HepG2 (cell line): Measurements from ENCODE around the gene BACE1-AS. TPM values are rescaled to one million over a fixed set of nuclear protein-coding genes. Genes with fewer than 3 reads are reported as not detected.

Experiments
- CREB1 ChIP-seq, 2 experiments: fragments of 450-650 bp in 1 of 2; IDR thresholded peaks; 2 replicates each; pipeline ENCODE4 v1.6.1; 2016 to 2017; ENCODE audit warnings: control low read depth in 1 of 2, mild to moderate bottlenecking in 1 of 2, missing compliant biosample characterization in 1 of 2, missing genetic modification characterization in 1 of 2
- DMAP1 ChIP-seq: IDR thresholded peaks from 2 replicates; pipeline ENCODE4 v1.6.1; 2016
- EP300 ChIP-seq, 3 experiments: sonication (generic) in 1 of 3; formaldehyde crosslinking in 1 of 3; IDR thresholded peaks; 2 replicates each; pipeline versions ENCODE4 v1.5.1 to v1.6.1; 2011 to 2020; ENCODE audit warnings: low read depth in 2 of 3, low read length in 2 of 3, borderline replicate concordance in 1 of 3, improper control_type of control experiment in 1 of 3, mild to moderate bottlenecking in 1 of 3, missing genetic modification reagents in 1 of 3, moderate library complexity in 1 of 3
- GATAD1 ChIP-seq: IDR thresholded peaks from 2 replicates; pipeline ENCODE4 v1.6.1; 2016; ENCODE audit warnings: missing genetic modification reagents, missing compliant biosample characterization
- HNRNPK ChIP-seq: fragments of 200-400 bp; formaldehyde crosslinking; IDR thresholded peaks from 2 replicates; pipeline ENCODE4 v1.6.1; 2018; ENCODE audit warnings: low read length, low read depth, moderate library complexity, mild to moderate bottlenecking; ENCODE audit not compliant: poor library complexity, severe bottlenecking
- LCORL ChIP-seq, 2 experiments: fragments of 450-650 bp in 1 of 2; sonication (generic) in 1 of 2; formaldehyde crosslinking in 1 of 2; IDR thresholded peaks; 2 replicates each; pipeline versions ENCODE4 v1.5.0 to v1.6.1; 2017 to 2020; ENCODE audit warnings: antibody characterized with exemption in 1 of 2, missing genetic modification reagents in 1 of 2
- MAZ ChIP-seq, 2 experiments: sonication (generic) in 1 of 2; formaldehyde crosslinking in 1 of 2; IDR thresholded peaks; 2 replicates each; pipeline versions ENCODE4 v1.5.0 to v1.6.1; 2012 to 2020; ENCODE audit warnings: low read depth in 2 of 2, mild to moderate bottlenecking in 2 of 2, borderline replicate concordance in 1 of 2, improper control_type of control experiment in 1 of 2, low read length in 1 of 2, missing genetic modification reagents in 1 of 2, moderate library complexity in 1 of 2
- MXI1 ChIP-seq: IDR thresholded peaks from 3 replicates; pipeline ENCODE4 v1.6.1; 2012; ENCODE audit warnings: low read depth, low read length, inconsistent platforms, borderline replicate concordance
- NR2F6 ChIP-seq, 2 experiments: IDR thresholded peaks; 2 replicates each; pipeline ENCODE4 v1.6.1; 2016; ENCODE audit warnings: antibody characterized with exemption in 1 of 2, mild to moderate bottlenecking in 1 of 2
- POLR2G ChIP-seq: fragments of 200-400 bp; formaldehyde crosslinking; IDR thresholded peaks from 2 replicates; pipeline ENCODE4 v1.6.1; 2018; ENCODE audit warnings: mild to moderate bottlenecking, low read depth, low read length, moderate library complexity
- RBFOX2 ChIP-seq: fragments of 200-400 bp; formaldehyde crosslinking; IDR thresholded peaks from 2 replicates; pipeline ENCODE4 v1.6.1; 2017; ENCODE audit warnings: low read depth, mild to moderate bottlenecking, low read length
- SMAD1 ChIP-seq: sonication (generic); formaldehyde crosslinking; IDR thresholded peaks from 2 replicates; pipeline ENCODE4 v1.4.0; 2020; ENCODE audit warnings: missing genetic modification reagents, low read depth, mild to moderate bottlenecking, borderline replicate concordance
- STAT5B ChIP-seq: sonication (generic); formaldehyde crosslinking; IDR thresholded peaks from 2 replicates; pipeline ENCODE4 v1.4.0; 2020; ENCODE audit warnings: missing genetic modification reagents
- TEAD2 ChIP-seq: sonication (generic); formaldehyde crosslinking; IDR thresholded peaks from 2 replicates; pipeline ENCODE4 v1.9.0; 2021; ENCODE audit warnings: missing genetic modification reagents
- ZNF136 ChIP-seq: sonication (generic); formaldehyde crosslinking; IDR thresholded peaks from 2 replicates; pipeline ENCODE4 v1.8.1; 2022; ENCODE audit warnings: low read depth, mild to moderate bottlenecking, moderate library complexity, missing genetic modification reagents
- ZNF501 ChIP-seq: sonication (generic); formaldehyde crosslinking; IDR thresholded peaks from 2 replicates; pipeline ENCODE4 v1.5.1; 2020; ENCODE audit warnings: mild to moderate bottlenecking, moderate library complexity, missing genetic modification reagents
- ZNF558 ChIP-seq: sonication (generic); formaldehyde crosslinking; IDR thresholded peaks from 2 replicates; pipeline ENCODE4 v1.9.0; 2022; ENCODE audit warnings: mild to moderate bottlenecking, missing genetic modification reagents, borderline replicate concordance
- polyA plus RNA-seq, 8 experiments: library from polyadenylated mRNA; depleted of rRNA in 3 of 8; stranded (reverse) in 7 of 8; unstranded in 1 of 8; fragments of >200 nt; fragmentation: Illumina TruSeq in 4 of 8; extraction: Trizol in 4 of 8; gene quantifications; 2 replicates each; pipeline versions ENCODE4 v1.2.1 to v1.2.3, GENCODE V29; 2011 to 2016; ENCODE audit warnings: low read depth in 4 of 8, missing spikeins in 1 of 8, mixed read lengths in 1 of 8; ENCODE audit not compliant: insufficient read depth in 1 of 8
- total RNA-seq, 5 experiments: library from RNA; depleted of rRNA; stranded (reverse); fragments of >200 nt; fragmentation: Illumina TruSeq; extraction: Trizol; gene quantifications; 2 replicates each; pipeline ENCODE4 v1.2.3, GENCODE V29; 2016; ENCODE audit warnings: low read depth in 1 of 5
- TF ChIP-seq, protein P1 (sequence below): sonication (generic); formaldehyde crosslinking; IDR thresholded peaks from 2 replicates; pipeline ENCODE4 v1.5.1; 2020; ENCODE audit warnings: missing genetic modification reagents, mild to moderate bottlenecking, borderline replicate concordance
- TF ChIP-seq, protein P2 (sequence below): IDR thresholded peaks from 2 replicates; pipeline ENCODE4 v1.6.1; 2016; ENCODE audit warnings: missing genetic modification reagents, missing compliant biosample characterization
- TF ChIP-seq, protein P3 (sequence below): sonication (generic); formaldehyde crosslinking; IDR thresholded peaks from 2 replicates; pipeline ENCODE4 v1.4.0; 2020; ENCODE audit warnings: missing genetic modification reagents

The BACE1-AS gene
- total and polyA plus RNA-seq, 2 of the 13 experiments (the other 11 are each of a cell fraction or from before 2014, with no cell fraction given) = 2.0 to 3.9 TPM

DNA sequence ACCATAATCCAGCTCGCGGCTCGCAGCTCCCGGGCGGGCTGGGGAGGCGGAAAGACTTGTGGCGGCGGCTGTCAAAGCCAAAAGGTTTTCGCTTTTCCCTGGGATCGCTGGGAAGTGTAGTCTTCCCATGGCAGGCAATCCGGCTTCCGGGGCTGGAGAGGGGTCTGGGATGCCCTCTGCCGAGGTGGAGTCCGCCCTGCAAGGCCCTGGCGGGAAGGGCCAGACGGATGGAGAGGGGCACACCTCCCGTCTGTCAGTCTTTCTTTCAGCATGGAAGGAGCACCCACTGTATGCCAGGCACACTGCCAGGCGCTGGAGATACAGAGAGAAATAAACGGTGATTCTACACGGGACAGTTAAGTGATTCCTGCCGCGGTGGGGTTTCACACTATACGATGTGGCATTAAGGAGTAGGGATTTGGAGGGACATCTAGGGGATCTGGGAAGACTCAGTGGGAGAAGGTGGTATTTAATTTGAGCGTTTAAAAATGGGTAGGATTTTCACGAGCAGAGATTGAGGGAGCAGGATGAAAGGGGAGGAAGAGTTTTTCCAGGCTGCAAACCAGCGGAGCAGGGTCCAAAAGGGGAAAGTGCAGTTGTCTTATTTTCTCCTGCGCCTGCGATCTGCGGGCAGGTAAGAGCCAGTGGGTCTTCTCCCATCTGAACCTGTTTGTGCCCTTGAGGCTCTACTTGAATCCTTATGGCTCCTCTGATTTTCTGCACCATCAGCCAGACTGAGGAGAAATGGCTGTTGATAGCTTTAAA, 25.2 kb downstream of the BACE1-AS start, which contains the start of gene BACE1 (continued):
- TF ChIP-seq, protein P1, sequence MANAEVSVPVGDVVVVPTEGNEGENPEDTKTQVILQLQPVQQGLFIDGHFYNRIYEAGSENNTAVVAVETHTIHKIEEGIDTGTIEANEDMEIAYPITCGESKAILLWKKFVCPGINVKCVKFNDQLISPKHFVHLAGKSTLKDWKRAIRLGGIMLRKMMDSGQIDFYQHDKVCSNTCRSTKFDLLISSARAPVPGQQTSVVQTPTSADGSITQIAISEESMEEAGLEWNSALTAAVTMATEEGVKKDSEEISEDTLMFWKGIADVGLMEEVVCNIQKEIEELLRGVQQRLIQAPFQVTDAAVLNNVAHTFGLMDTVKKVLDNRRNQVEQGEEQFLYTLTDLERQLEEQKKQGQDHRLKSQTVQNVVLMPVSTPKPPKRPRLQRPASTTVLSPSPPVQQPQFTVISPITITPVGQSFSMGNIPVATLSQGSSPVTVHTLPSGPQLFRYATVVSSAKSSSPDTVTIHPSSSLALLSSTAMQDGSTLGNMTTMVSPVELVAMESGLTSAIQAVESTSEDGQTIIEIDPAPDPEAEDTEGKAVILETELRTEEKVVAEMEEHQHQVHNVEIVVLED (CRISPR knock-in tag) = peak; percentile 65; the same call in 1 of the 2 replicates
- TF ChIP-seq, protein P2, sequence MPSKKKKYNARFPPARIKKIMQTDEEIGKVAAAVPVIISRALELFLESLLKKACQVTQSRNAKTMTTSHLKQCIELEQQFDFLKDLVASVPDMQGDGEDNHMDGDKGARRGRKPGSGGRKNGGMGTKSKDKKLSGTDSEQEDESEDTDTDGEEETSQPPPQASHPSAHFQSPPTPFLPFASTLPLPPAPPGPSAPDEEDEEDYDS = peak; percentile 82
- TF ChIP-seq, protein P3, sequence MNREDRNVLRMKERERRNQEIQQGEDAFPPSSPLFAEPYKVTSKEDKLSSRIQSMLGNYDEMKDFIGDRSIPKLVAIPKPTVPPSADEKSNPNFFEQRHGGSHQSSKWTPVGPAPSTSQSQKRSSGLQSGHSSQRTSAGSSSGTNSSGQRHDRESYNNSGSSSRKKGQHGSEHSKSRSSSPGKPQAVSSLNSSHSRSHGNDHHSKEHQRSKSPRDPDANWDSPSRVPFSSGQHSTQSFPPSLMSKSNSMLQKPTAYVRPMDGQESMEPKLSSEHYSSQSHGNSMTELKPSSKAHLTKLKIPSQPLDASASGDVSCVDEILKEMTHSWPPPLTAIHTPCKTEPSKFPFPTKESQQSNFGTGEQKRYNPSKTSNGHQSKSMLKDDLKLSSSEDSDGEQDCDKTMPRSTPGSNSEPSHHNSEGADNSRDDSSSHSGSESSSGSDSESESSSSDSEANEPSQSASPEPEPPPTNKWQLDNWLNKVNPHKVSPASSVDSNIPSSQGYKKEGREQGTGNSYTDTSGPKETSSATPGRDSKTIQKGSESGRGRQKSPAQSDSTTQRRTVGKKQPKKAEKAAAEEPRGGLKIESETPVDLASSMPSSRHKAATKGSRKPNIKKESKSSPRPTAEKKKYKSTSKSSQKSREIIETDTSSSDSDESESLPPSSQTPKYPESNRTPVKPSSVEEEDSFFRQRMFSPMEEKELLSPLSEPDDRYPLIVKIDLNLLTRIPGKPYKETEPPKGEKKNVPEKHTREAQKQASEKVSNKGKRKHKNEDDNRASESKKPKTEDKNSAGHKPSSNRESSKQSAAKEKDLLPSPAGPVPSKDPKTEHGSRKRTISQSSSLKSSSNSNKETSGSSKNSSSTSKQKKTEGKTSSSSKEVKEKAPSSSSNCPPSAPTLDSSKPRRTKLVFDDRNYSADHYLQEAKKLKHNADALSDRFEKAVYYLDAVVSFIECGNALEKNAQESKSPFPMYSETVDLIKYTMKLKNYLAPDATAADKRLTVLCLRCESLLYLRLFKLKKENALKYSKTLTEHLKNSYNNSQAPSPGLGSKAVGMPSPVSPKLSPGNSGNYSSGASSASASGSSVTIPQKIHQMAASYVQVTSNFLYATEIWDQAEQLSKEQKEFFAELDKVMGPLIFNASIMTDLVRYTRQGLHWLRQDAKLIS (CRISPR knock-in tag) = no peak
- TF ChIP-seq POLR2G (peak; percentile 44), LCORL (IDR thresholded peaks at IDR 0.05) (no peak), LCORL (CRISPR knock-in tag; IDR thresholded peaks at IDR 0.05) (peak; percentile 84), RBFOX2 (0 out of 2 replicates have a peak, but pooled peaks have one; percentile 33), ZNF558 (CRISPR knock-in tag) (no peak), HNRNPK (no peak), DMAP1 (0 out of 2 replicates have a peak, but pooled peaks have one; percentile 17), EP300 (IDR thresholded peaks at IDR 0.05; ENCODE audit: low read depth in 2 of 2, low read length in 2 of 2) (no peak), EP300 (CRISPR knock-in tag; IDR thresholded peaks at IDR 0.05; ENCODE audit: borderline replicate concordance) (no peak), STAT5B (CRISPR knock-in tag) (0 out of 2 replicates have a peak, but pooled peaks have one; percentile 50), MAZ (IDR thresholded peaks at IDR 0.05; ENCODE audit: borderline replicate concordance, low read depth, low read length) (no peak), MAZ (CRISPR knock-in tag; IDR thresholded peaks at IDR 0.05; ENCODE audit: low read depth) (peak; percentile 51; the same call in 1 of the 2 replicates), NR2F6 (IDR thresholded peaks at IDR 0.05) (no peak), NR2F6 (CRISPR knock-in tag; IDR thresholded peaks at IDR 0.05) (peak; percentile 38; the same call in 1 of the 2 replicates), CREB1 (IDR thresholded peaks at IDR 0.05) (no peak), CREB1 (CRISPR knock-in tag; IDR thresholded peaks at IDR 0.05) (peak; percentile 60; the same call in 1 of the 2 replicates), TEAD2 (CRISPR knock-in tag) (no peak), MXI1 (peak; percentile 71; the same call in 2 of the 3 replicates), GATAD1 (CRISPR knock-in tag) (peak; percentile 80), ZNF501 (peak; percentile 83), ZNF136 (CRISPR knock-in tag) (no peak), SMAD1 (CRISPR knock-in tag) (peak; percentile 63; the same call in 1 of the 2 replicates)
